Dedifferentiated amniotic fluid mesenchymal stem cell (primary cell): ENCODE measurements around the gene PGM3.

Source experiments
- DNase-seq: peaks from one replicate; pipeline ENCODE4 v3.0.0-alpha.2; 2016; ENCODE audit errors: extremely low spot score

PGM3 gene

DNA sequence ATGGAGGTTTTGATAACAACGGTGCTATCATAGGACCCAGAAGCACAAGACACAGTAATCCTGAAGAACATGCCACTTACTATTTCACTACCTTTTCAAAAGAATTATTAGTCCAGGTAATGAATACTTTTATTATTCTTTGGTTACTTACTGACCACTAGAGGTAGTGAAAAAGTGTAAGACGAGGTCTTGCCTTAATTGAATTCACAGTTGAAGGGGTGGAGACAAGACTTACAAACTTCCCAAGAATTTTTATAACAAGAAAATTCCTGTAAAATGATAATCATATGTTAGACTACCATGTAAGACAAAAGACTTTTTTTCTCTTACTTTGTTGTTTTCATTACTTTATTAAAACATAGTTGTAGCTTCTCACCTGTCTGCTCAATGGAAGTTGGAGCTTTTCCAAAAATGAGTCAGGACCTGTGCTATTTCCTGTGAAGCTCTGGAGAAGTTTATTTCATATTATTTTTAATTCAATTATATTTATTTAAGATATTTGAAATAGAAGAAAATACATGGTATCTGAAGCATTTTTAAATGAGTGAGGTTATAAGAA lies 73.2 kb downstream of the PGM3 start:
- DNase-seq: no peak

GRCh38 chr6:83117802-83118201 lies 75.3 kb downstream of the PGM3 start:
- DNase-seq: no peak
